H1 (cell line): ENCODE measurements around the gene ORAI1. TPM values are rescaled to one million over a fixed set of nuclear protein-coding genes. Genes with fewer than 3 reads are reported as not detected.
A peak's percentile ranks its signal among the peaks of the same experiment; 100 is the strongest.

ENCODE experiments used
- CTCF ChIA-PET: fragments of 300-600 bp; sonication (Branson Sonifier 250); formaldehyde crosslinking; loops from one replicate; lab custom pipeline; 2021; ENCODE audit not compliant: partially characterized antibody; lab: Charles Lee
- POLR2A ChIA-PET: fragments of 300-600 bp; sonication (Branson Sonifier 250); formaldehyde crosslinking; loops from one replicate; lab custom pipeline; 2021; ENCODE audit warnings: inconsistent platforms; ENCODE audit not compliant: partially characterized antibody; lab: Charles Lee
- DNase-seq, 2 experiments: peaks; one replicate each; pipeline versions ENCODE4 v3.0.0 to v3.0.0-alpha.2; 2010 to 2022; ENCODE audit warnings: low spot score in 2 of 2, low read depth in 1 of 2, mixed read lengths in 1 of 2
- FAIRE-seq: peaks from 2 replicates; lab custom pipeline; 2011; peaks lifted over from hg19 to GRCh38; lab: Jason Lieb, UNC
- H2AFZ ChIP-seq: 2 replicates; pipeline ENCODE4 v1.8.1; 2012; ENCODE audit warnings: low read length, inconsistent platforms
- H2AK5ac ChIP-seq: 2 replicates; pipeline ENCODE4 v1.6.1; 2013; ENCODE audit warnings: low read depth, low read length
- H2BK120ac ChIP-seq: replicated peaks from 2 replicates; pipeline ENCODE3; 2013; ENCODE audit warnings: low read depth, low read length, inconsistent platforms
- H2BK12ac ChIP-seq: 2 replicates; pipeline ENCODE4 v1.6.1; 2013; ENCODE audit warnings: low read depth, low read length
- H2BK15ac ChIP-seq: 2 replicates; pipeline ENCODE4 v1.6.1; 2013; ENCODE audit warnings: low read length
- H2BK20ac ChIP-seq: 2 replicates; pipeline ENCODE4 v1.6.1; 2013; ENCODE audit warnings: low read length
- H2BK5ac ChIP-seq: 2 replicates; pipeline ENCODE4 v1.6.1; 2013; ENCODE audit warnings: low read depth, low read length
- H3K14ac ChIP-seq: 2 replicates; pipeline ENCODE4 v1.6.1; 2013; ENCODE audit warnings: inconsistent platforms; ENCODE audit not compliant: insufficient read length
- H3K18ac ChIP-seq: 2 replicates; pipeline ENCODE4 v1.6.1; 2013; ENCODE audit warnings: low read length; ENCODE audit errors: extremely low read depth
- H3K23ac ChIP-seq: 2 replicates; pipeline ENCODE4 v1.6.1; 2013; ENCODE audit warnings: inconsistent platforms; ENCODE audit not compliant: insufficient read length
- H3K23me2 ChIP-seq: 2 replicates; pipeline ENCODE4 v1.6.1; 2013; ENCODE audit warnings: low read depth, low read length
- H3K27ac ChIP-seq: 2 replicates; pipeline ENCODE4 v1.6.1; 2011; ENCODE audit warnings: low read depth, low read length, inconsistent platforms
- H3K27me3 ChIP-seq, 4 experiments: replicated peaks in 1 of 4; 1 replicate in 1 of 4; 2 replicates in 3 of 4; pipeline versions ENCODE4 v1.6.1 to v1.8.1; 2011 to 2013; ENCODE audit warnings: low read length in 3 of 4, mild to moderate bottlenecking in 3 of 4, inconsistent platforms in 2 of 4, mixed read lengths in 2 of 4, moderate library complexity in 1 of 4; ENCODE audit not compliant: control insufficient read depth in 3 of 4, insufficient read depth in 3 of 4; ENCODE audit errors: extremely low read depth in 1 of 4
- H3K36me3 ChIP-seq, 4 experiments: 2 replicates each; pipeline versions ENCODE4 v1.6.1 to v1.8.1; 2011 to 2013; ENCODE audit warnings: mild to moderate bottlenecking in 4 of 4, low read length in 3 of 4, moderate library complexity in 2 of 4, control low read depth in 1 of 4, inconsistent platforms in 1 of 4; ENCODE audit not compliant: insufficient read depth in 4 of 4, control insufficient read depth in 2 of 4
- H3K4ac ChIP-seq: replicated peaks from 2 replicates; pipeline ENCODE3; 2013; ENCODE audit warnings: low read length, low read depth, mixed read lengths, inconsistent platforms; ENCODE audit not compliant: insufficient read length
- H3K4me1 ChIP-seq, 4 experiments: replicated peaks in 1 of 4; 1 replicate in 1 of 4; 2 replicates in 3 of 4; pipeline versions ENCODE4 v1.6.1 to v1.8.1; 2011 to 2013; ENCODE audit warnings: low read length in 3 of 4, inconsistent platforms in 2 of 4, mixed read lengths in 1 of 4; ENCODE audit not compliant: insufficient read depth in 4 of 4, control insufficient read depth in 3 of 4
- H3K4me2 ChIP-seq, 2 experiments: 2 replicates each; pipeline versions ENCODE4 v1.6.1 to v1.8.1; 2011 to 2013; ENCODE audit warnings: low read depth in 2 of 2, low read length in 2 of 2, control low read depth in 1 of 2, inconsistent platforms in 1 of 2, mild to moderate bottlenecking in 1 of 2; ENCODE audit not compliant: insufficient read depth in 1 of 2
- H3K4me3 ChIP-seq, 4 experiments: fragments of 200-600, 300-600 bp in 1 of 4; sonication (generic), shearing (Covaris generic), sonication (Bioruptor Twin) in 1 of 4; 2 replicates each; pipeline versions ENCODE4 v1.5.1 to v1.8.1; 2011 to 2016; ENCODE audit warnings: low read length in 4 of 4, low read depth in 3 of 4, control low read depth in 2 of 4, inconsistent platforms in 2 of 4, mild to moderate bottlenecking in 2 of 4, mixed read lengths in 1 of 4, moderate library complexity in 1 of 4; ENCODE audit not compliant: insufficient read depth in 2 of 4; ENCODE audit errors: extremely low read depth in 1 of 4
- H3K56ac ChIP-seq: replicated peaks from 2 replicates; pipeline ENCODE3; 2013; ENCODE audit warnings: low read depth, mild to moderate bottlenecking, mixed read lengths, low read length, inconsistent platforms; ENCODE audit not compliant: insufficient read length
- H3K79me1 ChIP-seq: 2 replicates; pipeline ENCODE4 v1.6.1; 2013; ENCODE audit warnings: low read depth, low read length, control low read depth
- H3K79me2 ChIP-seq, 2 experiments: 2 replicates each; pipeline versions ENCODE4 v1.6.1 to v1.8.1; 2012 to 2013; ENCODE audit warnings: low read length in 2 of 2, mild to moderate bottlenecking in 2 of 2, inconsistent platforms in 1 of 2; ENCODE audit not compliant: insufficient read depth in 2 of 2, control insufficient read depth in 1 of 2
- H3K9ac ChIP-seq, 4 experiments: replicated peaks in 1 of 4; 1 replicate in 1 of 4; 2 replicates in 3 of 4; pipeline versions ENCODE4 v1.6.1 to v1.8.1; 2011 to 2013; ENCODE audit warnings: low read depth in 3 of 4, low read length in 3 of 4, control low read depth in 2 of 4, mild to moderate bottlenecking in 2 of 4, moderate library complexity in 2 of 4, inconsistent platforms in 1 of 4; ENCODE audit errors: extremely low read depth in 1 of 4
- H3K9me3 ChIP-seq, 2 experiments: 2 replicates each; pipeline versions ENCODE4 v1.6.1 to v1.8.1; 2012 to 2013; ENCODE audit warnings: mild to moderate bottlenecking in 2 of 2, moderate library complexity in 2 of 2, control low read depth in 1 of 2, inconsistent platforms in 1 of 2, low read depth in 1 of 2, low read length in 1 of 2, mixed read lengths in 1 of 2; ENCODE audit not compliant: insufficient read depth in 2 of 2
- H4K20me1 ChIP-seq, 2 experiments: replicated peaks in 1 of 2; 2 replicates each; pipeline versions ENCODE3 to v1.8.1; 2011 to 2013; ENCODE audit warnings: inconsistent platforms in 2 of 2, low read length in 2 of 2, mild to moderate bottlenecking in 1 of 2; ENCODE audit not compliant: insufficient read depth in 2 of 2, control insufficient read depth in 1 of 2
- H4K5ac ChIP-seq: 2 replicates; pipeline ENCODE4 v1.6.1; 2013; ENCODE audit warnings: low read length, low read depth, mixed read lengths, inconsistent platforms; ENCODE audit not compliant: insufficient read length
- H4K8ac ChIP-seq: 2 replicates; pipeline ENCODE4 v1.8.0; 2013; ENCODE audit warnings: mild to moderate bottlenecking, moderate library complexity, low read length, inconsistent platforms; ENCODE audit not compliant: insufficient read depth; ENCODE audit errors: extremely low read depth
- H4K91ac ChIP-seq: replicated peaks from 2 replicates; pipeline ENCODE3; 2013; ENCODE audit warnings: low read length, mixed read lengths, inconsistent platforms; ENCODE audit not compliant: insufficient read length
- CHD1 ChIP-seq: IDR thresholded peaks from 2 replicates; pipeline ENCODE4 v1.6.1; 2012; ENCODE audit warnings: low read depth, low read length, improper control_type of control experiment
- CREB1 ChIP-seq: IDR thresholded peaks from 2 replicates; pipeline ENCODE4 v1.6.1; 2012; ENCODE audit warnings: inconsistent platforms
- CTBP2 ChIP-seq: IDR thresholded peaks from 2 replicates; pipeline ENCODE4 v1.7.0; 2011; ENCODE audit warnings: borderline replicate concordance, mild to moderate bottlenecking, moderate library complexity, mixed read lengths, low read length; ENCODE audit not compliant: insufficient read depth, insufficient read length
- KDM4A ChIP-seq: IDR thresholded peaks from one replicate; pipeline ENCODE4 v1.7.1; 2012; ENCODE audit warnings: low read depth, mild to moderate bottlenecking, moderate library complexity, low read length, inconsistent platforms; ENCODE audit not compliant: severe bottlenecking
- NANOG ChIP-seq: IDR thresholded peaks from 2 replicates; pipeline ENCODE4 v1.6.1; 2011; ENCODE audit warnings: low read length, low read depth, mild to moderate bottlenecking, inconsistent platforms; ENCODE audit not compliant: insufficient read depth, poor library complexity, severe bottlenecking
- POLR2A ChIP-seq, 2 experiments: IDR thresholded peaks; 1 replicate in 1 of 2; 2 replicates in 1 of 2; pipeline ENCODE4 v1.6.1; 2011; ENCODE audit warnings: low read depth in 2 of 2, low read length in 2 of 2, mild to moderate bottlenecking in 2 of 2; ENCODE audit errors: control extremely low read depth in 1 of 2
- POLR2AphosphoS5 ChIP-seq: IDR thresholded peaks from 2 replicates; pipeline ENCODE4 v1.6.1; 2011; ENCODE audit warnings: low read depth, low read length
- RAD21 ChIP-seq, 2 experiments: IDR thresholded peaks in 1 of 2; conservative IDR thresholded peaks in 1 of 2; 2 replicates each; pipeline ENCODE4 v1.6.1; 2011; ENCODE audit warnings: low read depth in 2 of 2, low read length in 2 of 2, improper control_type of control experiment in 1 of 2, inconsistent platforms in 1 of 2, mild to moderate bottlenecking in 1 of 2, moderate library complexity in 1 of 2
- RFX5 ChIP-seq: IDR thresholded peaks from 2 replicates; pipeline ENCODE4 v1.6.1; 2011; ENCODE audit warnings: low read depth, low read length, improper control_type of control experiment, borderline replicate concordance
- SIN3A ChIP-seq, 2 experiments: IDR thresholded peaks in 1 of 2; conservative IDR thresholded peaks in 1 of 2; 2 replicates each; pipeline ENCODE4 v1.6.1; 2011 to 2012; ENCODE audit warnings: low read length in 2 of 2, improper control_type of control experiment in 1 of 2, low read depth in 1 of 2, mild to moderate bottlenecking in 1 of 2
- YY1 ChIP-seq: IDR thresholded peaks from 2 replicates; pipeline ENCODE4 v1.6.1; 2011; ENCODE audit warnings: low read depth, mild to moderate bottlenecking, low read length
- WGBS, 2 experiments: shearing (Covaris generic) in 1 of 2; methylation state at CpG; one replicate each; pipeline versions ENCODE4 v1.1.6 to v1.1.7; 2013 to 2015; ENCODE audit warnings: low lambda C conversion rate in 2 of 2, mixed read lengths in 2 of 2, inconsistent platforms in 1 of 2, low coverage in 1 of 2, missing lambda C conversion rate in 1 of 2; ENCODE audit not compliant: insufficient replicate concordance in 2 of 2, insufficient coverage in 1 of 2, insufficient read length in 1 of 2; ENCODE audit errors: extremely low coverage in 1 of 2, missing lambda C conversion rate in 1 of 2; 5-methylcytosine and 5-hydroxymethylcytosine counted together
- polyA plus RNA-seq, 7 experiments: library from polyadenylated mRNA; depleted of rRNA in 3 of 7; stranded (reverse) in 5 of 7; unstranded in 2 of 7; fragments of >200 nt in 5 of 7; fragments of 200-250 nt in 2 of 7; gene quantifications; 1 replicate in 5 of 7; 2 replicates in 1 of 7; 4 replicates in 1 of 7; pipeline versions ENCODE4 v1.2.1 to v1.2.3, GENCODE V29; 2011 to 2013; ENCODE audit warnings: missing spikeins in 2 of 7, mixed read lengths in 2 of 7
- total RNA-seq: library from RNA; stranded (reverse); fragmentation: NEBNext Ultra II Directional; extraction: Animal tissue kit (Norgen Biotek cat#: 25700); gene quantifications from 2 replicates; pipeline ENCODE4 v1.2.1, GENCODE V29; 2021

Gene ORAI1
- total and polyA plus RNA-seq, 2 of the 8 experiments (the other 6 are each of a cell fraction or from before 2014, with no cell fraction given): 29.9 to 71.5 TPM

DNA sequence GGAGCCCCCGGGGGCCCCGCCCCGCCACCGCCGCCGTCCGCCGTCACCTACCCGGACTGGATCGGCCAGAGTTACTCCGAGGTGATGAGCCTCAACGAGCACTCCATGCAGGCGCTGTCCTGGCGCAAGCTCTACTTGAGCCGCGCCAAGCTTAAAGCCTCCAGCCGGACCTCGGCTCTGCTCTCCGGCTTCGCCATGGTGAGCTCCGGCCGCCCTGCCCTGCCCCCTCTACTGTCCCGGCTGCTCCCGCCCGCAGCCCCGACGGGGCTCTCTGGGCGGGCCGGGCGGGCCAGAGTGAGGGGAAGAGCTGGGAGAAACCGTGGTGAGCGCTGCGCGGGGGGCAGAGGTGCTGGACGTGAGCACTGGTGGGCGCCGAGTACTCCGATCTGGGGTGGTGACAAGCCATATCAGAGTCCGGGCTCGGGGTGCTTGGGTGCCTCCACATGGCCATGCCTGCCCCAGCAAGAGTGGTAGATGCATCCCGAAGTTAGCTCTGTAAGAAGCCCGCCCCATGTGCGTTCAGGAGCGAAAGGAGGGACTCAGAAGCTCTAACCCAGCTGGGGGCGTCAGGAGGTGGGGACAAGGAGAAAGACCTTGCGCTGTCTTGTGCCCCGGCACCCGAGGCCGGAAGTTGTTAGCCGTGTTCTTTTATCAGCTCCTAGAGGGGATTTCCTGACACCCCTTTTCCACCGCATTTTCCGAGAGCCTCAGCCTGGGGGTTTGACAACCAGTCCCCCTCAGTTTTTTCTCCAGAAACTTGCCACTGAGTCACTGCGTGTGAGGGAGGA is 717 bp downstream of the ORAI1 start:
- Histone ChIP-seq H2BK15ac (no peak overlapping the region), H3K79me2 (peaks cover 4 to 48% of the 10 kb centered on the region in 2 experiments), H4K20me1 (peaks cover 4 to 15% of the 10 kb centered on the region in 2 experiments), H2AFZ (no peak overlapping the region), H3K36me3 (no peaks in the 10 kb centered on the region; a peak in 1 of 8 replicates), H4K8ac (peak overlapping the region; percentile 89), H3K23me2 (peaks cover 11% of the 10 kb centered on the region; the same call in 1 of the 2 replicates), H3K18ac (no peak overlapping the region), H2BK20ac (no peak overlapping the region), H3K14ac (no peak overlapping the region), H3K4me1 (peaks cover 10 to 20% (median 14%) of the 10 kb centered on the region in 4 experiments), H2BK12ac (no peak overlapping the region), H2AK5ac (no peak overlapping the region), H3K56ac (no peak overlapping the region), H3K9ac (peak overlapping the region; percentile 53 to 79 (median 72); a peak in 6 of 7 replicates), H4K5ac (peak overlapping the region; percentile 18), H2BK120ac (no peak overlapping the region), H2BK5ac (peak overlapping the region; percentile 75; the same call in 1 of the 2 replicates), H4K91ac (no peak overlapping the region), H3K4me3 (peak overlapping the region; percentile 61 to 93 (median 79)), H3K9me3 (no peaks in the 10 kb centered on the region), H3K4ac (no peak overlapping the region), H3K23ac (no peak overlapping the region), H3K27me3 (no peaks in the 10 kb centered on the region), H3K4me2 (peak overlapping the region; percentile 85 to 91), H3K79me1 (peaks cover 19% of the 10 kb centered on the region), H3K27ac (peak overlapping the region; percentile 72)
- CTCF ChIA-PET: interaction anchor here (0.6 to 7.1 kb wide), 33 partner anchors 10 to 185 kb away, joined by 3 to 50 read pairs (median 4); partner anchors contain the start of genes KDM2B and MORN3
- 2% methylated on average over 42 of the region's 53 CpGs; no CpG with 5 or more reads in 1 of the 2 experiments for WGBS, 2 experiments
- DNase-seq (peak; percentile 27 to 77), FAIRE-seq (no peak)
- POLR2A ChIA-PET: interaction anchor here (0.8 to 15.7 kb wide), 24 partner anchors 12 to 1426 kb away, joined by 3 to 374 read pairs (median 6); partner anchors contain the start of genes KDM2B, MORN3 and RPLP0
- TF ChIP-seq CHD1 (no peak), NANOG (no peak), CTBP2 (no peak), YY1 (no peak), KDM4A (peak; percentile 51), POLR2A (IDR thresholded peaks at IDR 0.05; ENCODE audit: control extremely low read depth in 1 of 2, low read depth in 2 of 2, low read length in 2 of 2) (no peak), POLR2AphosphoS5 (peak; percentile 23; the same call in 1 of the 2 replicates), RFX5 (no peak), RAD21 (IDR thresholded peaks at IDR 0.05 in 1 of 2, conservative IDR thresholded peaks at IDR 0.05 in 1 of 2; ENCODE audit: low read depth in 2 of 2, low read length in 2 of 2) (peak; percentile 0 to 32; a peak in 2 of 4 replicates), CREB1 (no peak; the same call in 1 of the 2 replicates), SIN3A (conservative IDR thresholded peaks at IDR 0.05 in 1 of 2, IDR thresholded peaks at IDR 0.05 in 1 of 2; ENCODE audit: low read depth in 1 of 2, low read length in 2 of 2) (peak; percentile 21 to 80; a peak in 1 of 4 replicates)
